Amniotic epithelial cell (primary cell): Measurements from ENCODE around the gene ZNF740.

Experiments
- DNase-seq: peaks from one replicate; pipeline ENCODE4 v3.0.0-alpha.2; 2010; ENCODE audit warnings: low read depth

Gene ZNF740

GRCh38 chr12:53227341-53227740 is 46.8 kb downstream of the ZNF740 start:
- no peak for DNase-seq

GRCh38 chr12:53227836-53228235 is 47.3 kb downstream of the ZNF740 start:
- DNase-seq = no peak

- no peak for DNase-seq
Observed at GRCh38 chr12:53229454-53229853, 48.9 kb downstream of the ZNF740 start.

GRCh38 chr12:53230108-53230845 is 49.8 kb downstream of the ZNF740 start:
- no peak for DNase-seq

- no peak for DNase-seq
Observed at GRCh38 chr12:53231671-53231920, 51.1 kb downstream of the ZNF740 start.

- DNase-seq = no peak
Observed at GRCh38 chr12:53231921-53232645, 51.6 kb downstream of the ZNF740 start, which contains the start of gene RARG. TSS of gene RARG (minus strand) at chr12:53232209. CDS start at chr12:53227545, 4,664 bp downstream.

- no peak for DNase-seq
Observed at GRCh38 chr12:53232646-53233461, 52.3 kb downstream of the ZNF740 start.

- no peak for DNase-seq
Observed at GRCh38 chr12:53233671-53234121, 53.2 kb downstream of the ZNF740 start.

GRCh38 chr12:53234271-53234914 is 53.9 kb downstream of the ZNF740 start:
- DNase-seq = no peak

GRCh38 chr12:53235164-53235563 is 54.6 kb downstream of the ZNF740 start:
- no peak for DNase-seq

- no peak for DNase-seq
Observed at GRCh38 chr12:53235742-53236442, 55.4 kb downstream of the ZNF740 start.

- no peak for DNase-seq
Observed at GRCh38 chr12:53236443-53237111, 56.1 kb downstream of the ZNF740 start.

GRCh38 chr12:53239643-53240258 is 59.2 kb downstream of the ZNF740 start:
- no peak for DNase-seq

GRCh38 chr12:53241623-53242412 is 61.3 kb downstream of the ZNF740 start:
- no peak for DNase-seq

- no peak for DNase-seq
Observed at GRCh38 chr12:53244337-53244736, 63.8 kb downstream of the ZNF740 start.
